IPS DF 6.9 (cell line): ENCODE data around the gene TMEM38B.

Experiments
- DNase-seq: peaks from one replicate; pipeline ENCODE4 v3.0.0-alpha.2; 2013; ENCODE audit warnings: low read depth, low spot score
- H3K27ac ChIP-seq: one replicate; pipeline ENCODE4 v1.5.1; 2013; ENCODE audit warnings: low read length, control low read depth
- H3K27me3 ChIP-seq: 2 replicates; pipeline ENCODE4 v1.6.1; 2013; ENCODE audit warnings: mild to moderate bottlenecking, low read length; ENCODE audit not compliant: control insufficient read depth, insufficient read depth
- H3K36me3 ChIP-seq: 2 replicates; pipeline ENCODE4 v1.6.1; 2013; ENCODE audit warnings: low read length; ENCODE audit not compliant: control insufficient read depth, insufficient read depth
- H3K4me1 ChIP-seq: 2 replicates; pipeline ENCODE4 v1.6.1; 2013; ENCODE audit warnings: low read length; ENCODE audit not compliant: control insufficient read depth, insufficient read depth
- H3K4me3 ChIP-seq: 2 replicates; pipeline ENCODE4 v1.5.1; 2013; ENCODE audit warnings: mild to moderate bottlenecking, low read length
- H3K9me3 ChIP-seq: 2 replicates; pipeline ENCODE4 v1.6.1; 2013; ENCODE audit warnings: low read length, inconsistent platforms; ENCODE audit not compliant: control insufficient read depth, insufficient read depth
- WGBS: extraction: QIAGEN DNeasy Blood & Tissue Kit; methylation state at CpG from one replicate; pipeline ENCODE4 v1.1.7; 2013; ENCODE audit warnings: mixed read lengths, missing lambda C conversion rate; ENCODE audit not compliant: insufficient read length, insufficient coverage; 5-methylcytosine and 5-hydroxymethylcytosine counted together

Gene TMEM38B

DNA sequence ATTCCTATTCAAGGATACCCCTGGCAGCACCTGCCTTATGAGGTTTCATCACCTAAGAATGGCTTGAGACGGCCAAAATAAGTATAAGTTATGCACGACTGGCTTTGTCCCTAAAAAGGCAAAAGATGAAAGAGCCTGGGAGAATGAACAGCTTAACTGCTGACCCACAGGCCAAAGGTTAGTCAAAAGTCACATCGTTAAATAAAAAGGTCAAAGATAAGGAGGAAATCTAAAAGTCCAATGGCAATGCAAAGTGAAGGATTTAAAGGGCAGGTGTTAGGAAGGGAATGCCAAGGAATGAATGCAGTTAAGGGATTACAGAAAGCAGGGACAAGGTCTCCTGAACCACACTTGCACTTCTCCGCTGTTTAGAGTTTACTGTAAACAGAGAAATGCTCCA is 26.5 kb upstream of the TMEM38B start:
- no peak overlapping the region for H3K4me3 ChIP-seq

DNA sequence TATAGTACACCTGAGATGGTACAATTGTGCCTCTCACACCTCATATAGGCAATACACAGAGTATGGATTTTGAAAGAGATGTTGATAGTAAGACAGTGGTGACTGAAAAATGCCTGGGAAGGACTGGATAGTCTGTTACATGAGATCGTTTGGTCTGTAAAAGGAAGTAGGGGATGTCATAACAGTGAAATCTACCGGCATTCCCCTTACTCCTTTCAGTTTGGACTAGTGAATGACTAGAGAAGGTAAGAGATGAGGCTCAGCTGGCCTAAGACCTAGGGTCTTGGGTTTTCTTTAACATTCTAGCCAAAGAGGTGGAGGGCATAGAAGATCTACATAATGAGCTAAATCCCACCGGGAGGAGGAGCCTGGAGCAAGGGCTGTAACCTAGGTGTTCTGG is 24.0 kb upstream of the TMEM38B start:
- WGBS = no CpG with 5 or more reads among the region's 3 CpGs
- Histone ChIP-seq H3K4me3 (no peak overlapping the region), H3K4me1 (peaks cover 3% of the 10 kb centered on the region), H3K27me3 (no peaks in the 10 kb centered on the region), H3K9me3 (no peaks in the 10 kb centered on the region), H3K27ac (no peak overlapping the region), H3K36me3 (no peaks in the 10 kb centered on the region)
- DNase-seq = no peak

More for the DNA sequence above, 26.5 kb upstream of the TMEM38B start:
- Histone ChIP-seq H3K4me1 (no peaks in the 10 kb centered on the region), H3K36me3 (no peaks in the 10 kb centered on the region), H3K27me3 (no peaks in the 10 kb centered on the region), H3K27ac (no peak overlapping the region), H3K9me3 (no peaks in the 10 kb centered on the region)
- DNase-seq = no peak
- no CpG with 5 or more reads among the region's 4 CpGs for WGBS

DNA sequence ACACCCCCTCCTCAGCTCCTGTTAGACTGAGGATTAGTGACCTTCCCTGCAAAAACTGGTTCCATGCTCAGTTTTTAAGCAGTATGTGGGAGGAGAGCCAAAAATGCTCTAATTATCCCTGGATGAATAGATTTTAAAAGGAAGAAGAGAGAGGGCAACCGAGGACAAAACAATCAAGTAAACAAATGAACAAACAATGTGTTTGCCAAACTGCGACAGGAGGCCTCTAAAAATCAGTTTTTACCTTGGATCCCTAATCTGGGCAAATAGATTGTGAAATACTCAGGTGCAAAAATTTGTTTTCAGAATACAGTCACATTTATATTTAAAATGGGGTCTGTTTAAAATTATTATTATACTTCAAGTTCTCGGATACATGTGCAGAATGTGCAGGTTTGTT is 23.6 kb upstream of the TMEM38B start:
- Histone ChIP-seq H3K9me3 (no peaks in the 10 kb centered on the region), H3K27ac (no peak overlapping the region), H3K4me3 (no peak overlapping the region), H3K36me3 (no peaks in the 10 kb centered on the region), H3K27me3 (no peaks in the 10 kb centered on the region), H3K4me1 (peaks cover 3% of the 10 kb centered on the region)
- WGBS = no CpG with 5 or more reads among the region's 3 CpGs
- DNase-seq = no peak

DNA sequence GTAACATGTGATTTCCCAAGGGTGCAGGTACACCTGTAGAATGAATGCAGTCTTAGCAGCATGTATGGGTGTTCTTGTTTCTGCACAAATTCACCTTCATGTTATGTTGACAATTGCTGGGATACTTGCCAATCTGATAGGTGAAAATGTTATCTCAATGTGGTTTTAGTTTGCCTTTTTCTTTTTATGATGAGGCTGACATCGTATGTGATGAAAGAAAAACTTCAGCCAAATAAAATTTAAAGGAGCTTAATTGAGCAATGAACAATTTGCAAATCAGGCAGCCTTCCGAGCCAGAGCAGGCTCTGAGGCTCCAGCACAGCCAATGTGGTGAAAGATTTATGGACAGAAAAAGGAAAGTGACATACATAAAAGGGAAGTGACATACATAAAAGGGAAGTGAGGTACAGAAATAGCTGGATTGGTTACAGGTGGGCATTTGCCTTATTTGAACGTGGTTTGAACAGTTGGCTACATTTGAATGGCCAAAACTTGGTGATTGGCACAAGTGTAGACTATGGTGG is 21.6 kb upstream of the TMEM38B start:
- WGBS = no CpG with 5 or more reads among the region's 3 CpGs
- Histone ChIP-seq H3K36me3 (no peaks in the 10 kb centered on the region), H3K27me3 (no peaks in the 10 kb centered on the region), H3K27ac (no peak overlapping the region), H3K4me3 (no peak overlapping the region), H3K9me3 (no peaks in the 10 kb centered on the region), H3K4me1 (peaks cover 3% of the 10 kb centered on the region)
- DNase-seq = no peak

DNA sequence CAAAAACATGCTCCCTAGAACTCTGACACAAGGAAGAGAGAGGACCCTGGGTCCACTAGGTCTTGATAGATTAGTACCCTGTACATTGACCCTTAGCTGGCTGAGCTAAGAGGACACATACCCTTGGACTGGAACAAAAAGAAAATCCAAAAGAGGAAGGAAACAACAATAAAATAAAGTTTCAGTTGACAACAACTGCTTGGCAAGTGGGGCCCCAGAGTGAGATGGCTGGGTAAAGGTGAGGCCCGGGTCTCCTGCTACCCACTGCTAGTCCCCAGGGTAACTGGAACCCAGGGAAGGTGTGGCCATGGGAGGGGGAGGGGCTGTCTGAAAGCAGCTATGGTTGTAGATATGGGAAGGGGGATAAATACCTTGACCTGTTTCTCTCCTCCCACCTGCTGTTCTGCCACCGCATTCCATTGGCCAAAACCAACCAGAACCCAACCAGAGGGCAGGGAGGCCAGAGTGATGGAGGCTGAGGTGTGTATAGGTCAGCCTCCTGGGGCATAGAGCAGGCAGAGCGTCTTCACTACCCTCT is 20.4 kb upstream of the TMEM38B start:
- Histone ChIP-seq H3K9me3 (no peaks in the 10 kb centered on the region), H3K27ac (no peak overlapping the region), H3K4me1 (peaks cover 3% of the 10 kb centered on the region), H3K27me3 (no peaks in the 10 kb centered on the region), H3K36me3 (no peaks in the 10 kb centered on the region), H3K4me3 (no peak overlapping the region)
- no peak for DNase-seq
- no CpG with 5 or more reads among the region's 3 CpGs for WGBS

DNA sequence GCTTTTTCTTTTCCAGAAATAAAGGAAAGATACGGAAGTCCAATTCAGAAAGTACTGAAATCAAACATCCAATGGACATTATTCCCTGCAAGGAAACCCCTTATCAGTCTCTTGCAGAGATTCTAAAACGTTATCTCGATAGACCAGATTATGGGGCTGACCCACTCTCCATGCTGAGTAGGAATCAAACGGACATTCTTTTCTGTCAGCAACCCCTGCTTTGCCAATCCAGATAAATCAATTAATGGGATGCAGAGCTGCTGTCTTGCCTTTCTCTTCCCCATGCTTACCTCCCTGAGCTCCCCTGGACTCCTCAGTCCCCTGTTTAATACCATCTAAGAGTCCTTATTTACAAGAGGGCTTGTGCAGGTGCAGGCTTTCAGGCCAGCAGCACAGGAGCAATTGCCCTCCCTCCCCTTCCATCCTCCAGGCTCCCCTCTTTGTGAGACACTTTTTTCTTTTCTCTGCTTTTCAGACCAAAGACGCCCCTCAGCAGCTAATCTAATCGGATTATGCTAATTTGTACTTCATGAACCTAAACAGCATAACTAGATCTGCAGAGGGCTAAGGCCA is 17.9 kb upstream of the TMEM38B start:
- no peaks in the 10 kb centered on the region for H3K36me3 ChIP-seq
- H3K27me3 ChIP-seq = no peaks in the 10 kb centered on the region
- peaks cover 3% of the 10 kb centered on the region for H3K4me1 ChIP-seq
- H3K27ac ChIP-seq = no peak overlapping the region
- H3K4me3 ChIP-seq = no peak overlapping the region
- H3K9me3 ChIP-seq = no peaks in the 10 kb centered on the region
- WGBS = no CpG with 5 or more reads among the region's 6 CpGs
- no peak for DNase-seq

DNA sequence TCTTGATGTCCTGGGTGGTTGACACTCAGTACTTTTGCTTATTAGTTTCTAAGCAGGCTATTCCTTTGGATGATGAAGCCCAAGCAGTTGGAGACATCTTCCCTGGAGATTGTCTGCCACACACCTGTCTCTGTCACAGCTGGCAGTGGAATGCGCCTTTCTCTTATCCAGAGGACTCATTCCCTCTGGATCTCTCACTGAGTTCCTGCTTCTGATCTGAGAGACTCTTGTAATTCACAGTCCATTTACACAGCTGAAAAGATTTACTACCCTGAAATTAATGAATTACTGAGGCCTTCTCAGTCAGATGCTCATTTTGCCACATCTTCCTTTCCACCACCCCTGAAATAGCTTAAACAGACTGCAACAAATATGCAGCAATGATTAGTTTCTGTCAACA is 16.2 kb upstream of the TMEM38B start:
- DNase-seq = no peak
- Histone ChIP-seq H3K27ac (no peak overlapping the region), H3K4me3 (no peak overlapping the region), H3K4me1 (peaks cover 3% of the 10 kb centered on the region), H3K36me3 (no peaks in the 10 kb centered on the region), H3K27me3 (no peaks in the 10 kb centered on the region), H3K9me3 (no peaks in the 10 kb centered on the region)
- no CpG with 5 or more reads among the region's 1 CpG for WGBS

DNA sequence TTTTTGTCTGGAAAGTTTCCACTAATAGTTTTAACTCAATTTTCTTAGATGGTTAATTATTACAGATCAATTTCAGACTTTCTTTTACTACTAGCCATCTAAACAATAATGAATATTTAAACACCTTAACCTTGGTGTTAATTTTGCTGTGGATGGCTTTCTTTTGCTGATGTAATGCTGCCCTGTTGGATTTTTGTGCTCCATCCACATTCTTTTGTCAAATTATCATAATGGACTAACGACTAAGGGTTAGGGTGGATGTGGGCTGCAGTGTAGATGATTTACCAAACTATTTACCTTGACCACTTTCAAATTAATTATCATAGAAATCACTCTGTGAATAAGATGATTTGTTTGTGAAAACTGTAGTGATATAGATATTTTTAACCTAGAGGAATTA is 15.6 kb upstream of the TMEM38B start:
- H3K27me3 ChIP-seq = no peaks in the 10 kb centered on the region
- H3K36me3 ChIP-seq = no peaks in the 10 kb centered on the region
- peaks cover 3% of the 10 kb centered on the region for H3K4me1 ChIP-seq
- no peak for DNase-seq
- no CpG with 5 or more reads among the region's 1 CpG for WGBS
- no peak overlapping the region for H3K27ac ChIP-seq
- H3K9me3 ChIP-seq = no peaks in the 10 kb centered on the region
- no peak overlapping the region for H3K4me3 ChIP-seq

DNA sequence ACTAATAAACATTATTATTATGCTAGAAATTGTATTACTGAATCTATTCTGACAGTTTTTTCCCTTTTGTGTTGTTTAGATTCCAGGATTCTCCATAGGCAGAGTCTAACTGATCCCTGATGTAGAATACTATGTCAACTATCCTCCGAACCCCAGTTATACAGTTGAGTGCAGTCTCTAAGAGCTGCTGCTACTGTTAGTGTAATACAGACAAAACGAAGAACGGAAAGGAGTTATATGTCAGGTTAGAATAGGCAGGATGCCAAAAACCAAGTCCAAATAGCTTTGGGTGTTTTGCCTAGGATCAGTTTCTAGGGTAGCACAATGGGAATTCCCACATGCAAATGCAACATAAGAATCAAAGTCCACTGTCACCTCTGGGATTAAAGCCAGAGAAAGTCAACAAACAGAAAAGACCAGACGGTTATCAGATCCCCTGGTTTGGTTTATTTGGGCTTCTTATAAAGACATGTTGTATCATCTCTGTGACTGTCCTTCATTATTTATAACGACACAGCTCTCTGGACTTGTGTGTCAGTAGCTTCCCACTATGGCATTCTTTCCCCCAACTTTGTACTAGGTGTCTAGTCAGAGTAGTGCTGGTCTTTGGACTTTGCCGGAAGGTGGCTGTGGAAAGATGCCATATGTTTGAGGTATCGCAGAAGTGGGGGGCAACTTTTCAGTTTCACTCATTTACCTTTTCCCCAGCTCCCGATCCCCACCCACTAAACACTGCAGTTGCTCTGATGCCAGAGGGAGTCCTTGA is 14.9 kb upstream of the TMEM38B start:
- no CpG with 5 or more reads among the region's 8 CpGs for WGBS
- Histone ChIP-seq H3K4me1 (no peaks in the 10 kb centered on the region), H3K27ac (no peak overlapping the region), H3K9me3 (no peaks in the 10 kb centered on the region), H3K36me3 (no peaks in the 10 kb centered on the region), H3K4me3 (no peak overlapping the region), H3K27me3 (no peaks in the 10 kb centered on the region)
- no peak for DNase-seq

DNA sequence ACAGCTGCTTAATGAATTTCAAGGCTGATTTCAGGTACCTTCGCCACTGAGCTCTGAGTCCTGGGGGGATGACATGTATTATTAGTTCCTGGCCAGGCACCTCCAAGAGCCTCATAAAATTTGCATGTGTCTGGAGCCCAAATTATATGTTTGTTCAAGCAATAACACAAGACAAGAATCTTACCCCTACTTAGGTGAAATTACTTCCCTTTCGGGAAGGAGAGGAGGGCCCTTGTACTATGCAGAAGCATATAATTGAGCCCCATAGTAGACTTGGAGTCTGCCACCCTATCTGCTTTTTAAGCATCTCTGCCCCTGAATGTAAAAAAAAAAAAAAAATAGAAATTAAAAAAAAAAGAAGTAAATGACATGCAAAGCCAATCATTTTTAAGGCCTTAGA is 13.0 kb upstream of the TMEM38B start:
- no peaks in the 10 kb centered on the region for H3K36me3 ChIP-seq
- no peak for DNase-seq
- H3K27me3 ChIP-seq = no peaks in the 10 kb centered on the region
- no peaks in the 10 kb centered on the region for H3K4me1 ChIP-seq
- H3K9me3 ChIP-seq = no peaks in the 10 kb centered on the region
- no peak overlapping the region for H3K27ac ChIP-seq
- H3K4me3 ChIP-seq = no peak overlapping the region
- no CpG with 5 or more reads among the region's 2 CpGs for WGBS
